GM20000 (cell line): ENCODE results near the gene MSX1.

Experiments used
- DNase-seq: peaks from one replicate; pipeline ENCODE4 v3.0.0; 2012; ENCODE audit warnings: low spot score
- CTCF ChIP-seq: IDR thresholded peaks from 2 replicates; pipeline ENCODE4 v1.5.1; 2012; ENCODE audit warnings: mild to moderate bottlenecking, control low read depth; ENCODE audit errors: extremely low read depth, missing control alignments

The MSX1 gene

GRCh38 chr4:4901877-4902276, 42.4 kb downstream of the MSX1 start:
- no peak for TF ChIP-seq CTCF
- DNase-seq = no peak

GRCh38 chr4:4912155-4912554, 52.7 kb downstream of the MSX1 start:
- no peak for TF ChIP-seq CTCF
- DNase-seq = no peak

- DNase-seq = no peak
- no peak for TF ChIP-seq CTCF
These were observed 53.7 kb downstream of the MSX1 start for GRCh38 chr4:4913147-4913561.
